Measurements from ENCODE around the gene SNW1. TPM values are rescaled to one million over a fixed set of nuclear protein-coding genes. Genes with fewer than 3 reads are reported as not detected.
"Not testable (repeated sequence)": the region's sequence is repeated elsewhere in the genome, so short reads cannot be mapped to it uniquely, and the experiment has no call there.

SNW1 gene
- total RNA-seq, 3 donors from 2014 or later: 119 to 133 (median 122) TPM

GRCh38 chr14:77773966-77774365, 13.0 kb upstream of the SNW1 start:
- not testable (repeated sequence) for H3K36me3 Mint-ChIP-seq (ENCODE audit: insufficient read depth); DNase-seq; H3K4me1 Mint-ChIP-seq (ENCODE audit: low read depth); H3K27me3 Mint-ChIP-seq (ENCODE audit: low read depth); H3K4me3 Mint-ChIP-seq; ATAC-seq; H3K9me3 Mint-ChIP-seq

GRCh38 chr14:77768442-77769069, 7.6 kb upstream of the SNW1 start:
- H3K27me3 Mint-ChIP-seq (ENCODE audit: low read depth); H3K4me3 Mint-ChIP-seq; H3K9me3 Mint-ChIP-seq; ATAC-seq; H3K36me3 Mint-ChIP-seq (ENCODE audit: insufficient read depth); H3K4me1 Mint-ChIP-seq (ENCODE audit: low read depth); DNase-seq: not testable (repeated sequence)

DNA sequence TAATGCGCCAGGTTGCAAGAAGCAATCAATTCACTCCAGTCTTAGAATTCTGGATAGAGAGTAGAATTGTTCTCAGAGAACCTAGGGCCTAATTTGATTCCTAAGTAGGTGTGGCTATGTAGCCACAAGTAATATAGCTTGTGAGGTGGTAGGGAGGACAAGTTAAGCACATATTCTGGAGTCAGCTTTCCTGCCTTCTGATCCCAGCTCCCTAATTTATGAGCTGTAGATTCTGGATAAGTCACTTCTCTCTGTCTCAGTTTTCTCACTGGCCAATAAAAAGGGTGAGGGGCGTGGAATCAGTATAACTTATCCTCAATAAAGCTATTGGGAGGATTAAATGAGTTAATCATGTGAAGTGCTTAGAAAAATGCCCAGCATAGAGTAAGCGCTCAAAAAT, 3.0 kb upstream of the SNW1 start:
- H3K4me3 Mint-ChIP-seq: no peak overlapping the region
- no peaks in the 10 kb centered on the region for H3K27me3 Mint-ChIP-seq (ENCODE audit: low read depth)
- H3K4me1 Mint-ChIP-seq (ENCODE audit: low read depth): peaks cover 13% of the 10 kb centered on the region

GRCh38 chr14:77763316-77763715, 2.4 kb upstream of the SNW1 start:
- Mint-ChIP-seq H3K4me3 (no peak overlapping the region), H3K9me3 (no peaks in the 10 kb centered on the region), H3K4me1 (ENCODE audit: low read depth) (peaks cover 19% of the 10 kb centered on the region), H3K36me3 (ENCODE audit: insufficient read depth) (peaks cover 11% of the 10 kb centered on the region), H3K27me3 (ENCODE audit: low read depth) (no peaks in the 10 kb centered on the region)
- DNase-seq: no peak
- ATAC-seq: no peak

More for the DNA sequence above, 3.0 kb upstream of the SNW1 start:
- Mint-ChIP-seq H3K36me3 (ENCODE audit: insufficient read depth) (peaks cover 5% of the 10 kb centered on the region), H3K9me3 (no peaks in the 10 kb centered on the region)
- no peak for ATAC-seq
- no peak for DNase-seq

- Mint-ChIP-seq H3K27me3 (ENCODE audit: low read depth) (no peaks in the 10 kb centered on the region), H3K4me1 (ENCODE audit: low read depth) (peaks cover 29% of the 10 kb centered on the region), H3K4me3 (peak overlapping the region; percentile 98), H3K9me3 (no peaks in the 10 kb centered on the region), H3K36me3 (ENCODE audit: insufficient read depth) (peaks cover 18% of the 10 kb centered on the region)
- peak; percentile 5 to 9 for ATAC-seq
- DNase-seq: no peak
Measured at GRCh38 chr14:77761205-77761931, 412 bp upstream of the SNW1 start.

DNA sequence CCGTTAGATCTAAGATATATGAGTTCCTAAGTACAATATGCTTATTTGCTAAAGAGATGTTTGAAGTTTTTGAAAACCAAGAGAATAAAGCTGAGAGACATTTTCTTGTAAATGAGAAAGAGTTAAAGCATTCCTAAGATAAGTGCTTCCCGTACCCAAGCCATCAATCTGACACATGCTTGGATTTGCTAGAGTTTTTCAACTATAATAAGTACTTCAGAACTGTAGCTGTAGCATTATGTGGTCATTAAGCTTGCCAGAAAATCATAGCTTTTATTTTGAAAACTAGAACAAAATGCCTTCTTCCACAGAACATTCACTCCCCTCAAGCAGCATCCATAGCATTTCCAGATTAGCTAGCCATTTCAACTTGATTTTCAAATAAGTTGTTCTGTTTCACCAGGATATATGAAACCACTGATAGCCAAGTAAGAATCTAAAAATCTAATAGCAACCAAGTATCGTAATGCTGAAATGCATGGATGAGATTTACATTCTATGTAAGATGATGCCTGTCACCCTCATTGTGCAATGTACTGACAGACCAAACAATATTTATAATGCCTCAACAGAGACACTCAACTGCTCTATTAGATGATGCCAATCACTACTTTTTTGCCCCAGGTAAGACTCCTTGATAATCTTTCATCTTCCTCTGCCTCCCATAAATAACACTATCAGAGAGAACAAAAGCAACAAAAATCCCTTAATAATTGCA, 8.0 kb downstream of the SNW1 start:
- Mint-ChIP-seq H3K4me1 (ENCODE audit: low read depth) (peaks cover 35% of the 10 kb centered on the region), H3K4me3 (no peak overlapping the region), H3K9me3 (no peaks in the 10 kb centered on the region), H3K27me3 (ENCODE audit: low read depth) (no peaks in the 10 kb centered on the region), H3K36me3 (ENCODE audit: insufficient read depth) (peaks cover 35% of the 10 kb centered on the region)
- DNase-seq (no peak), ATAC-seq (no peak)

- DNase-seq: no peak
- Mint-ChIP-seq H3K27me3 (ENCODE audit: low read depth) (no peaks in the 10 kb centered on the region), H3K4me3 (no peak overlapping the region), H3K36me3 (ENCODE audit: insufficient read depth) (peaks cover 33% of the 10 kb centered on the region), H3K4me1 (ENCODE audit: low read depth) (peaks cover 30% of the 10 kb centered on the region), H3K9me3 (no peaks in the 10 kb centered on the region)
- ATAC-seq: no peak
Measured at GRCh38 chr14:77752266-77752665, 8.7 kb downstream of the SNW1 start.

- H3K4me1 Mint-ChIP-seq (ENCODE audit: low read depth): peaks cover 13% of the 10 kb centered on the region
- H3K36me3 Mint-ChIP-seq (ENCODE audit: insufficient read depth): peaks cover 33% of the 10 kb centered on the region
- not testable (repeated sequence) for DNase-seq; H3K4me3 Mint-ChIP-seq; H3K27me3 Mint-ChIP-seq (ENCODE audit: low read depth); ATAC-seq; H3K9me3 Mint-ChIP-seq
Measured at GRCh38 chr14:77747425-77747824, 13.5 kb downstream of the SNW1 start.

DNA sequence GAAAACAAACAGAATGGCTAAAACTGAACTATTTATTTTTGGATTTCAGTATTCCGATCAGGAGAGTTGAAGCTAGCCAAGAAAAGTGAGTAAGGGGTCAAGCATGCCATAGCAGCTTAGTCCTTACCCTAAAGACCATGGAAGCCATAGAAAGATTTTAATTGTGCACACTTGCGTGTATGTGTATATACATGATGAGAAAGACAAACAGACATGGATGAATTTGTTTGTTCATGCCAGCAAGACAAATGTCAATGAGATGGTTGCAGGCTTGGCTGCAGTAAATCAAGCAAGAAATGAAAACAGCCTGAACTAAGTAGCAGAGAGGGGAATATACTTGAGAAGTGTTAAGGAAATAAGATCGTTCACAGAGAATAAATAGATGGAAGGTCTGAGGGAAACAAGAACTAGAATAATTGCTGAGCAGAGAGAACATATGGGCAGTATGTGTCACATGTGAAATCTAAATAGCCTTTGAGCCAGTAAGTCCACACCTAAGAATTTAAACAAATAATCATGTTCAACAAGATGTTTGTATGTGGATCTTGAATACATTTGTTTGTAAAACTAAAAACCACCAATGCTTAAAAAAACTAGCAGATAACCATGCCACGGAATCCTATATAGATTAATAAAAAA, 14.8 kb downstream of the SNW1 start:
- peaks cover 35% of the 10 kb centered on the region for H3K36me3 Mint-ChIP-seq (ENCODE audit: insufficient read depth)
- no peaks in the 10 kb centered on the region for H3K27me3 Mint-ChIP-seq (ENCODE audit: low read depth)
- no peak overlapping the region for H3K4me3 Mint-ChIP-seq
- DNase-seq: no peak
- peaks cover 22% of the 10 kb centered on the region for H3K4me1 Mint-ChIP-seq (ENCODE audit: low read depth)
- no peak for ATAC-seq
- no peaks in the 10 kb centered on the region for H3K9me3 Mint-ChIP-seq

- peaks cover 33% of the 10 kb centered on the region for H3K36me3 Mint-ChIP-seq (ENCODE audit: insufficient read depth)
- DNase-seq: no peak
- no peak overlapping the region for H3K4me3 Mint-ChIP-seq
- peaks cover 40% of the 10 kb centered on the region for H3K4me1 Mint-ChIP-seq (ENCODE audit: low read depth)
- H3K9me3 Mint-ChIP-seq: no peaks in the 10 kb centered on the region
- H3K27me3 Mint-ChIP-seq (ENCODE audit: low read depth): no peaks in the 10 kb centered on the region
- ATAC-seq: no peak
Measured at GRCh38 chr14:77741438-77741837, 19.5 kb downstream of the SNW1 start.

DNA sequence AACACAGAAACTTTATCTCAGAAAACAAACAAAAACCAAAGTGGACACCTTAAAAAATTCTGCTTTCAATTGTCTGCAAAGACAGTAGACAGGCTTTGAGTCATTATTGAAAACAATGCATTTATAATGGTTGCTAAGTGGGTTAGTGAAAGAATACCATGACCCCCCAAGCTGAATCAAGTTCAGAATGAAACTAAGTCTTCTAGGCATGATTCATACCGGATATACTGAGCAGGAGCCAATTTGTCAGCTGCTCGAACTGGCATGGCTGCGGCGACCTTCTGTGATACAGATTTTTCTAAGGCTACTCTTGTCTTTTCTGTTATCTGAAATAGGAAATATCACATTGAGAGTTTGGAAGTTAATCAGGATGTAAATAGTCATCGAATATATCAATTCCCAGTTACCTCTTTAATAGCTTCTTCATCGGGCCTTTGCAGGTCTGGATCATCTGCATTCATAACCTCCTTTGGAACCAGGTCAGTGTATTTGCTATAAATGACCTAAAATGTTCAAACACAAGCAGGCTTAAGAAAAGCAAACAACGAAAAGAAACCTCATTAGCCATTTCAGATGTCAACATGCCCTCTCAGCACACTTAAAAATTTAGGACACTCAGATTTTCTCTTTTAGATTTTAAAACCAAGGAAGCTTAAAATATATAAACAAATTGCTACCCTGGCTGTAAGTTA, 22.3 kb downstream of the SNW1 start:
- no peaks in the 10 kb centered on the region for H3K27me3 Mint-ChIP-seq (ENCODE audit: low read depth)
- peaks cover 38% of the 10 kb centered on the region for H3K4me1 Mint-ChIP-seq (ENCODE audit: low read depth)
- no peaks in the 10 kb centered on the region for H3K9me3 Mint-ChIP-seq
- H3K4me3 Mint-ChIP-seq: no peak overlapping the region
- DNase-seq: no peak
- peaks cover 34% of the 10 kb centered on the region for H3K36me3 Mint-ChIP-seq (ENCODE audit: insufficient read depth)
- ATAC-seq: peak; percentile 86 to 88

- peaks cover 6% of the 10 kb centered on the region for H3K4me1 Mint-ChIP-seq (ENCODE audit: low read depth)
- H3K36me3 Mint-ChIP-seq (ENCODE audit: insufficient read depth): peaks cover 49% of the 10 kb centered on the region
- H3K27me3 Mint-ChIP-seq (ENCODE audit: low read depth): no peaks in the 10 kb centered on the region
Measured at GRCh38 chr14:77730976-77731497, 29.9 kb downstream of the SNW1 start.

DNA sequence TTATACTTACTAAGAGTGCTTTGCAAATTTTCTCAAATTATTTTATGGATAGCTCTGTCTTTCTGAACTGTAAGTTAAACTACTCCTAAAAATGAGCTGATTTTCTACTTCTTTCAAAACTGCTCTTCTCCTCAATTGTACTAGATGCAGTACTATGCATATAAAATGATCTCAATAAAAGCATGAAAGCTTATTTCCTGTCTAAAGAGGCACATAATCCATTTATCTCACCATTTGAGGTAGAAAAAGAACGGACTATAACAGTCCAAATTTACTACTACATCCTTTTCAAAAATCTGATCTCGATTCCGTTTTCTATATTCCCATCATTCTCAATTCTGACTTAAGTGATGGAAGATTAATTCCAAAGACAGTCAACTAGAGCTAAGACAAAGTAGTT, 38.7 kb downstream of the SNW1 start:
- no peak for DNase-seq
- peaks cover 45% of the 10 kb centered on the region for H3K36me3 Mint-ChIP-seq (ENCODE audit: insufficient read depth)
- ATAC-seq: no peak
- no peaks in the 10 kb centered on the region for H3K9me3 Mint-ChIP-seq
- no peak overlapping the region for H3K4me3 Mint-ChIP-seq
- H3K4me1 Mint-ChIP-seq (ENCODE audit: low read depth): no peaks in the 10 kb centered on the region
- no peaks in the 10 kb centered on the region for H3K27me3 Mint-ChIP-seq (ENCODE audit: low read depth)

More at GRCh38 chr14:77730976-77731497, 29.9 kb downstream of the SNW1 start:
- ATAC-seq (no peak), DNase-seq (no peak)
- no peak overlapping the region for H3K4me3 Mint-ChIP-seq
- H3K9me3 Mint-ChIP-seq: no peaks in the 10 kb centered on the region

- no peak overlapping the region for H3K4me3 Mint-ChIP-seq
- ATAC-seq (no peak), DNase-seq (no peak)
- H3K27me3 Mint-ChIP-seq (ENCODE audit: low read depth): no peaks in the 10 kb centered on the region
- peaks cover 41% of the 10 kb centered on the region for H3K36me3 Mint-ChIP-seq (ENCODE audit: insufficient read depth)
- H3K4me1 Mint-ChIP-seq (ENCODE audit: low read depth): no peaks in the 10 kb centered on the region
- H3K9me3 Mint-ChIP-seq: no peaks in the 10 kb centered on the region
Measured at GRCh38 chr14:77721437-77721836, 39.5 kb downstream of the SNW1 start.
